H1 (cell line): ENCODE results near the gene ST3GAL3.

ENCODE experiments used
- CTCF ChIP-seq, 3 experiments: IDR thresholded peaks; 1 replicate in 2 of 3; 2 replicates in 1 of 3; pipeline versions ENCODE4 v1.5.1 to v1.6.1; 2011; ENCODE audit warnings: low read length in 3 of 3, mild to moderate bottlenecking in 3 of 3, inconsistent platforms in 2 of 3, low read depth in 1 of 3, moderate library complexity in 1 of 3; ENCODE audit not compliant: insufficient read depth in 1 of 3; ENCODE audit errors: control extremely low read depth in 1 of 3
- KDM1A ChIP-seq: fragments of 200-600, 300-600 bp; sonication (generic); IDR thresholded peaks from 2 replicates; pipeline ENCODE4 v1.7.1; 2016; ENCODE audit warnings: mild to moderate bottlenecking, low read length, borderline replicate concordance
- POLR2A ChIP-seq, 2 experiments: IDR thresholded peaks; 1 replicate in 1 of 2; 2 replicates in 1 of 2; pipeline ENCODE4 v1.6.1; 2011; ENCODE audit warnings: low read depth in 2 of 2, low read length in 2 of 2, mild to moderate bottlenecking in 2 of 2; ENCODE audit errors: control extremely low read depth in 1 of 2
- RBBP5 ChIP-seq: IDR thresholded peaks from 2 replicates; pipeline ENCODE4 v1.7.1; 2012; ENCODE audit warnings: low read depth, mild to moderate bottlenecking, inconsistent platforms, low read length, moderate library complexity, borderline replicate concordance

GRCh38 chr1:43719063-43719462 lies 11.7 kb downstream of the ST3GAL3 start:
- TF ChIP-seq CTCF (IDR thresholded peaks at IDR 0.05; ENCODE audit: control extremely low read depth in 1 of 3, insufficient read depth in 1 of 3, low read depth in 1 of 3, low read length in 3 of 3) (no peak), RBBP5 (no peak), KDM1A (no peak), POLR2A (IDR thresholded peaks at IDR 0.05; ENCODE audit: control extremely low read depth in 1 of 2, low read depth in 2 of 2, low read length in 2 of 2) (no peak)
